ENCODE measurements around the gene UBFD1. TPM values are rescaled to one million over a fixed set of nuclear protein-coding genes. Genes with fewer than 3 reads are reported as not detected.
A peak's percentile ranks its signal among the peaks of the same experiment; 100 is the strongest.

The UBFD1 gene, protein sequence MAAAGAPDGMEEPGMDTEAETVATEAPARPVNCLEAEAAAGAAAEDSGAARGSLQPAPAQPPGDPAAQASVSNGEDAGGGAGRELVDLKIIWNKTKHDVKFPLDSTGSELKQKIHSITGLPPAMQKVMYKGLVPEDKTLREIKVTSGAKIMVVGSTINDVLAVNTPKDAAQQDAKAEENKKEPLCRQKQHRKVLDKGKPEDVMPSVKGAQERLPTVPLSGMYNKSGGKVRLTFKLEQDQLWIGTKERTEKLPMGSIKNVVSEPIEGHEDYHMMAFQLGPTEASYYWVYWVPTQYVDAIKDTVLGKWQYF
- total RNA-seq (10 to 100 TPM; 39.0 to 63.7 (median 43.4) TPM), polyA plus RNA-seq (1 to 10 TPM; 4.2 to 9.1 (median 6.5) TPM)
- long read RNA-seq, donor 1, full-length matches to known transcripts: 13 of 35 reads
- long read RNA-seq, donor 1, partial matches to known transcripts: 22 of 35 reads
- long read RNA-seq, donor 1, other reads (novel, unspliced or antisense): 0 of 35 reads
- long read RNA-seq, donor 2, full-length matches to known transcripts: 10 of 205 reads
- long read RNA-seq, donor 2, partial matches to known transcripts: 195 of 205 reads
- long read RNA-seq, donor 2, other reads (novel, unspliced or antisense): 0 of 205 reads

DNA sequence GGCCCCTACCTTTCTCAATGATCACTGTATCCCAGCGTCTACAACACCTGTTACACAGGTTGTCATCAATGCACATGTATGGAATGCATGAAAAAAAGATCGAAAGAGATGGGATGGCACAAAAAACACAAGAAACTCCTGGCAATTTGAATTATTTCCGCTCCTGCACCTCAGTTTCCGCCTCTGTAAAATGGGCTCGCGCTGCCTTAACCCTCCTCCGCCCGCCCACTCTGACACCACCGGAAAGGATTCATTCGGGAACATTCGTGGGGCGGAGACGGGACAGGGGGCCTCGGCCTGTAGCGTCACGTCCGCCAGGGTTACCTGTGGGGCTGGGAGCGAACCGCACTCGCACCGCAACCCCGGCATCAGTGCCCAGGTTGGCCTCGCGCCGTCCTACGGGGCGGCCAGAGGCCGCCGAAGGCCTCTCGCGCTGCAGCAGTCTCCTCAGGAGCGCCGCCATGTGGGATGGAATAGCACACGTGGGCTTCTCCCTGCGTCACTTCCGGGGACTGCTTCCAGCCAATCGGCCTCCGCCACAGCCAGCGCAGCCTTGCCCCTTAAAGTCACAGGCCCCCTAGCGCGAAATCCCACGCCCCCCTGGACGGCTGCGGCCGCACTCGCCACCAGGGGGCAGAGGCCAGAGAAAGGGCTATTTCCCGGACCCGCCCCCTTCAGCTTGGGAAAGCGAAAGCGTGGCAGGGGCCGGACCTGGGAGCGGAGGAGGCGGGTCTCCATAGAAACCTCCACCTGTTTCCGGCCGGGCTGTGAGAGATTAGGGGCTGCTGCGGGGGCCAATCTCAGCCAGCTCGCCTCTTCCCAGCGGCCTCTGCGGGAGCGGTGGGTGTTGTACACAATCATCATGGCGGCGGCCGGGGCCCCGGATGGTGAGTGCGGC, at the start of gene UBFD1, which contains the start of gene EARS2:
Gene UBFD1 (plus strand): TSS at position 847 of the 898 bp plus-strand sequence. CDS start 16 bp downstream, at position 863.
Gene EARS2 (minus strand): TSS at position 470 of the 898 bp plus-strand sequence. CDS start 7 bp downstream, at position 463.
- DNase-seq: peak; percentile 99
- Histone ChIP-seq H3K4me1 (peaks cover 20 to 59% (median 41%) of the 10 kb centered on the region in 6 donors), H3K4me3 (peak within 1 kb of the TSS; percentile 85 to 100 (median 94)), H3K27ac (peak within 1 kb of the TSS; percentile 80 to 93 (median 90)), H3K27me3 (replicated peaks in 1 of 7) (no peaks in the 10 kb centered on the region), H3K9me3 (no peaks in the 10 kb centered on the region), H3K36me3 (peaks cover 0 to 48% (median 35%) of the 10 kb centered on the region in 6 donors)
- WGBS, 5 donors: 1 to 3% (median 2%) methylated on average over 20 to 65 of the region's 65 CpGs
- intact Hi-C loops (cut with DNase I; ENCODE audit: low total_unique reads): loop anchor here (5.0 to 10.0 kb wide), 2 partner anchors 35 to 52 kb away; no protein-coding TSS in a partner anchor
- TF ChIP-seq, protein P1, sequence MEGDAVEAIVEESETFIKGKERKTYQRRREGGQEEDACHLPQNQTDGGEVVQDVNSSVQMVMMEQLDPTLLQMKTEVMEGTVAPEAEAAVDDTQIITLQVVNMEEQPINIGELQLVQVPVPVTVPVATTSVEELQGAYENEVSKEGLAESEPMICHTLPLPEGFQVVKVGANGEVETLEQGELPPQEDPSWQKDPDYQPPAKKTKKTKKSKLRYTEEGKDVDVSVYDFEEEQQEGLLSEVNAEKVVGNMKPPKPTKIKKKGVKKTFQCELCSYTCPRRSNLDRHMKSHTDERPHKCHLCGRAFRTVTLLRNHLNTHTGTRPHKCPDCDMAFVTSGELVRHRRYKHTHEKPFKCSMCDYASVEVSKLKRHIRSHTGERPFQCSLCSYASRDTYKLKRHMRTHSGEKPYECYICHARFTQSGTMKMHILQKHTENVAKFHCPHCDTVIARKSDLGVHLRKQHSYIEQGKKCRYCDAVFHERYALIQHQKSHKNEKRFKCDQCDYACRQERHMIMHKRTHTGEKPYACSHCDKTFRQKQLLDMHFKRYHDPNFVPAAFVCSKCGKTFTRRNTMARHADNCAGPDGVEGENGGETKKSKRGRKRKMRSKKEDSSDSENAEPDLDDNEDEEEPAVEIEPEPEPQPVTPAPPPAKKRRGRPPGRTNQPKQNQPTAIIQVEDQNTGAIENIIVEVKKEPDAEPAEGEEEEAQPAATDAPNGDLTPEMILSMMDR (IDR thresholded peaks at IDR 0.05 in 8 of 11, conservative IDR thresholded peaks at IDR 0.05 in 3 of 11): peak; percentile 97 to 100 (median 99)
- peak; percentile 84 to 93 (median 90) for TF ChIP-seq POLR2AphosphoS5 (IDR thresholded peaks at IDR 0.05)
- TF ChIP-seq POLR2A (IDR thresholded peaks at IDR 0.05): no peak

DNA sequence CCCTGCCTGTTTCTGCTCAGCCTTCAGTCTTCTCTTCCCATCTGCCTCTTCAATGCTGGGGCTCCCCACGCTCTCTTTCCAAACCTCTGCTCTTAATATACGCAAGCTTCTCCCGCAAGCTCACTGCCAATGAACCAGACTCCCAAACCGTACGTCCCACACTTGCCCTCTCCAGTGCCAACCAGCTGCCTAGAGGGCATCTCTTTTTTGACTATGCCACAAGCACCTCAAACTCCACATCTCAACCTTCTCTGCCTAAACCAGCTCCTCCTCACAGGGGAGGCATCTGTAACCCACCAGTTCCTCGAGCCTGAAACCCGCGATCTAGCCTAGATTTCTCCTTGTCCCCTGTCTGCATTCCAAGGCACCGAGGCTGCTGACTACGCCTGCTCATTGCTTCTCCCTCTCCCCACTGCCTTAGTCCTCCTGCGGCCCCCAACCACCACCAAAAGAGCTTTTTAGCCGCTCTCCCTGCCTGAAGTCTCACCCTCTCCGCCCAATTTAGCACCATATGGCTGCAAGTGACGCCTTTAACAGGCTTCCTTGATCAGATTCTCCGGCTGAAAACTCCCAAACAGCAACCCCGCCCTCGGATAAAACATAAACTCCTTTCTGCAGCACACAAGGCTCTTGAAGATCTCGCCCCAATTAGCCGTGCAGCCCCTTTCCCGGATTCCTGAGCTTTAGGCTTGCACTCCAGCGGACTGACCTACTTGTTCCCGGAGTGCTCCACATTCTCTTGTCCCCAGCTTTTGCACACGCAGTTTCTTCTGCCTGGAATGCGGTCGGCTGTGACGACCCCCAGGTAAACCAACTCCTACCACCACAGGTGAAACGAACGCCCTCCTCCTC, 48.7 kb upstream of the UBFD1 start:
- DNase-seq: peak; percentile 72
- Histone ChIP-seq H3K4me3 (peak overlapping the region; percentile 73 to 99 (median 95)), H3K27me3 (replicated peaks in 1 of 7) (no peaks in the 10 kb centered on the region), H3K9me3 (no peaks in the 10 kb centered on the region), H3K27ac (peak overlapping the region; percentile 39 to 96 (median 91)), H3K36me3 (no peaks in the 10 kb centered on the region), H3K4me1 (peaks cover 40 to 76% (median 60%) of the 10 kb centered on the region in 6 donors)
- TF ChIP-seq, protein P1 (IDR thresholded peaks at IDR 0.05 in 8 of 11, conservative IDR thresholded peaks at IDR 0.05 in 3 of 11): no peak
- TF ChIP-seq POLR2AphosphoS5 (IDR thresholded peaks at IDR 0.05) (no peak), POLR2A (IDR thresholded peaks at IDR 0.05) (no peak)
- 26 to 50% (median 30%) methylated on average over 28 of the region's 28 CpGs for WGBS, 5 donors
- intact Hi-C loops (cut with DNase I; ENCODE audit: low total_unique reads): loop anchor here (10.0 kb wide), 2 partner anchors 46 to 86 kb away; partner anchors contain the start of genes EARS2, NDUFAB1 and UBFD1

DNA sequence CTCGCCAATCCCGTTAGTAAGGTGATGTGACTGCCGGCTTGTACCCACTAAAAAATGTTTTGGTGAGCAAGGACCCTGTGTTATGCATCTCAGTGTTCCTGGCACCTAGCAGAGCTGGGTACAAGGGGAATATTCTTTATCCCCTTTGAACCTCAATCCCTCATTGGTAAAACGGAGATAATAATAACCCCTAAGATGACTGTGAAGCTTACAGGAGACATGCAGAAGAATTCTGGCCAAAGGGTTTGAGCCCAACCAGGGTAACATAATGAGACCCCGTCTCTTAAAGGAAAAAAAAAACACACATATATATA, 48.1 kb upstream of the UBFD1 start:
- Histone ChIP-seq H3K9me3 (no peaks in the 10 kb centered on the region), H3K27me3 (replicated peaks in 1 of 7) (no peaks in the 10 kb centered on the region), H3K4me3 (peak overlapping the region; percentile 73 to 99 (median 95)), H3K4me1 (peaks cover 36 to 76% (median 54%) of the 10 kb centered on the region in 6 donors), H3K27ac (peak overlapping the region in 7 of 8 donors; percentile 84 to 96 (median 96)), H3K36me3 (no peaks in the 10 kb centered on the region)
- DNase-seq: no peak
- intact Hi-C loops (cut with DNase I; ENCODE audit: low total_unique reads): loop anchor here (10.0 kb wide), 2 partner anchors 45 to 85 kb away; partner anchors contain the start of genes EARS2, NDUFAB1 and UBFD1
- TF ChIP-seq POLR2AphosphoS5 (IDR thresholded peaks at IDR 0.05) (no peak), POLR2A (IDR thresholded peaks at IDR 0.05) (no peak)
- TF ChIP-seq, protein P1 (IDR thresholded peaks at IDR 0.05 in 8 of 11, conservative IDR thresholded peaks at IDR 0.05 in 3 of 11): no peak
- WGBS, 5 donors: 2 to 10% (median 8%) methylated on average over 5 of the region's 5 CpGs

Data from spleen (tissue), 13 donors.